B cell (primary cell): ENCODE results near the gene ZNF302. TPM values are rescaled to one million over a fixed set of nuclear protein-coding genes. Genes with fewer than 3 reads are reported as not detected.

ENCODE experiments used
- ATAC-seq: fragments of 200-7000 bp; cut with Tn5 transposase; one replicate; pipeline ENCODE4 v1.10.0; 2021; ENCODE audit warnings: low read depth, mild to moderate bottlenecking, moderate number of reproducible peaks, moderate library complexity
- CTCF ChIA-PET: fragments of 350-600 bp; sonication (Branson Sonifier 250); formaldehyde crosslinking; loops from one replicate; lab custom pipeline; 2021; ENCODE audit warnings: antibody characterized with exemption, inconsistent platforms; lab: Charles Lee
- POLR2A ChIA-PET: fragments of 350-600 bp; sonication (Branson Sonifier 250); formaldehyde crosslinking; loops from one replicate; lab custom pipeline; 2021; ENCODE audit warnings: antibody characterized with exemption; lab: Charles Lee
- DNase-seq: peaks from one replicate; pipeline ENCODE4 v3.0.0; 2013
- H2AFZ ChIP-seq: 2 replicates; pipeline ENCODE4 v1.6.1; 2012; ENCODE audit warnings: mild to moderate bottlenecking, low read depth, low read length; ENCODE audit not compliant: insufficient read depth, poor library complexity, severe bottlenecking
- H3K27ac ChIP-seq, 2 donors: 1 replicate in 1 of 2; 2 replicates in 1 of 2; pipeline ENCODE4 v1.5.1; 2012 to 2013; ENCODE audit warnings: low read length in 2 of 2, mild to moderate bottlenecking in 2 of 2, moderate library complexity in 1 of 2
- H3K27me3 ChIP-seq, 4 experiments: fragments of 200-600 bp in 1 of 4; sonication (generic) in 1 of 4; replicated peaks in 1 of 4; 1 replicate in 2 of 4; 2 replicates in 2 of 4; pipeline versions ENCODE4 v1.6.1 to v1.7.0; 2013 to 2016; ENCODE audit warnings: low read length in 3 of 4, mild to moderate bottlenecking in 2 of 4, mixed read lengths in 1 of 4, moderate library complexity in 1 of 4; ENCODE audit not compliant: insufficient read depth in 4 of 4, control insufficient read depth in 3 of 4; ENCODE audit errors: control extremely low read depth in 1 of 4
- H3K36me3 ChIP-seq, 2 experiments: replicated peaks in 1 of 2; 1 replicate in 1 of 2; 2 replicates in 1 of 2; pipeline versions ENCODE4 v1.6.1 to v1.7.1; 2013; ENCODE audit warnings: low read length in 1 of 2; ENCODE audit not compliant: insufficient read depth in 2 of 2, control insufficient read depth in 1 of 2; ENCODE audit errors: control extremely low read depth in 1 of 2, extremely low read depth in 1 of 2
- H3K4me1 ChIP-seq, 2 donors: fragments of 200-600 bp in 1 of 2; sonication (generic) in 1 of 2; 1 replicate in 1 of 2; 2 replicates in 1 of 2; pipeline versions ENCODE4 v1.5.1 to v1.6.1; 2013 to 2017; ENCODE audit warnings: low read length in 2 of 2; ENCODE audit not compliant: control insufficient read depth in 2 of 2, insufficient read depth in 2 of 2
- H3K4me2 ChIP-seq: replicated peaks from 2 replicates; pipeline ENCODE3; 2012; ENCODE audit warnings: mild to moderate bottlenecking, low read depth, low read length; ENCODE audit not compliant: poor library complexity, severe bottlenecking
- H3K4me3 ChIP-seq, 5 experiments: fragments of 200-600 bp in 1 of 5; sonication (generic) in 1 of 5; 1 replicate in 3 of 5; 2 replicates in 2 of 5; pipeline versions ENCODE4 v1.5.1 to v1.7.0; 2011 to 2016; ENCODE audit warnings: low read length in 4 of 5, mild to moderate bottlenecking in 4 of 5, low read depth in 2 of 5, control low read depth in 1 of 5, moderate library complexity in 1 of 5; ENCODE audit not compliant: insufficient read depth in 1 of 5; ENCODE audit errors: control extremely low read depth in 1 of 5, extremely low read depth in 1 of 5
- H3K79me2 ChIP-seq: fragments of 200-600 bp; sonication (generic); one replicate; pipeline ENCODE4 v1.6.0; 2016; ENCODE audit warnings: low read length; ENCODE audit not compliant: control insufficient read depth, insufficient read depth
- H3K9ac ChIP-seq: fragments of 200-600 bp; sonication (generic); 2 replicates; pipeline ENCODE4 v1.6.1; 2017; ENCODE audit warnings: mild to moderate bottlenecking, low read length, moderate library complexity
- H3K9me3 ChIP-seq, 3 donors: one replicate each; pipeline versions ENCODE4 v1.6.1 to v1.7.1; 2013; ENCODE audit warnings: low read length in 2 of 3; ENCODE audit not compliant: control insufficient read depth in 2 of 3, insufficient read depth in 1 of 3; ENCODE audit errors: control extremely low read depth in 1 of 3
- H4K20me1 ChIP-seq: 2 replicates; pipeline ENCODE4 v1.6.0; 2012; ENCODE audit warnings: mild to moderate bottlenecking, low read length; ENCODE audit not compliant: insufficient read depth, control insufficient read depth, poor library complexity, severe bottlenecking
- H3K27ac Mint-ChIP-seq: one replicate; pipeline ENCODE4 v1.8.0; 2021; ENCODE audit warnings: mixed read lengths
- H3K27me3 Mint-ChIP-seq: one replicate; pipeline ENCODE4 v1.8.0; 2021; ENCODE audit warnings: mixed read lengths
- H3K4me1 Mint-ChIP-seq: one replicate; pipeline ENCODE4 v1.8.0; 2021; ENCODE audit warnings: mixed read lengths
- H3K4me3 Mint-ChIP-seq: one replicate; pipeline ENCODE4 v1.8.0; 2021; ENCODE audit warnings: mixed read lengths
- H3K9me3 Mint-ChIP-seq: one replicate; pipeline ENCODE4 v1.8.0; 2022; ENCODE audit warnings: mixed read lengths; ENCODE audit not compliant: insufficient read depth
- CTCF ChIP-seq: fragments of 200-600 bp; IDR thresholded peaks from one replicate; pipeline ENCODE4 v1.8.0; 2022; ENCODE audit warnings: antibody characterized with exemption, mild to moderate bottlenecking
- EZH2 ChIP-seq: IDR thresholded peaks from 2 replicates; pipeline ENCODE4 v1.6.1; 2012; ENCODE audit warnings: borderline replicate concordance, low read depth, mild to moderate bottlenecking, moderate library complexity, low read length; ENCODE audit not compliant: insufficient read depth, poor library complexity, severe bottlenecking
- WGBS: methylation state at CpG from one replicate; pipeline ENCODE4 v1.1.5; 2013; ENCODE audit warnings: missing lambda C conversion rate; ENCODE audit not compliant: insufficient coverage; 5-methylcytosine and 5-hydroxymethylcytosine counted together
- intact Hi-C: fragments of 100-400 bp; cut with micrococcal nuclease; formaldehyde crosslinking; loops from one replicate; pipeline ENCODE4 v1.10.0; 2022
- polyA plus RNA-seq: library from polyadenylated mRNA; depleted of rRNA; stranded (reverse); fragments of >200 nt; gene quantifications from 2 replicates; pipeline ENCODE4 v1.2.3, GENCODE V29; 2012
- total RNA-seq, 2 donors: library from RNA; stranded (reverse); fragments of 120-200 nt in 1 of 2; gene quantifications; 1 replicate in 1 of 2; 2 replicates in 1 of 2; pipeline versions ENCODE4 v1.2.3 to v1.2.4, GENCODE V29; 2013 to 2022

ZNF302 gene
- total and polyA plus RNA-seq, 2 donors (not counting 1 experiment from before 2014, with no cell fraction given) = 20.4 to 48.4 TPM

- peaks cover 0 to 16% (median 0%) of the 10 kb centered on the region in 4 experiments for H3K27me3 ChIP-seq
- no peaks in the 10 kb centered on the region for H4K20me1 ChIP-seq
- CTCF ChIA-PET = interaction anchor here (1.6 kb wide), 1 partner anchor 36 kb away, joined by 7 read pairs; no protein-coding TSS in a partner anchor
- H2AFZ ChIP-seq = no peak overlapping the region
- Mint-ChIP-seq H3K27me3 (peaks cover 14% of the 10 kb centered on the region), H3K4me1 (peaks cover 25% of the 10 kb centered on the region), H3K9me3 (peaks cover 7% of the 10 kb centered on the region), H3K4me3 (peak overlapping the region; percentile 37), H3K27ac (peak overlapping the region; percentile 15)
- H3K27ac ChIP-seq = no peak overlapping the region
- H3K4me1 ChIP-seq = peaks cover 13 to 17% of the 10 kb centered on the region in 2 donors
- no peak overlapping the region for H3K4me2 ChIP-seq
- H3K4me3 ChIP-seq = no peak overlapping the region
- ATAC-seq = no peak
- no peak for TF ChIP-seq CTCF
- no peak for TF ChIP-seq EZH2
- DNase-seq = no peak
- peaks cover 7% of the 10 kb centered on the region for H3K79me2 ChIP-seq
- H3K9ac ChIP-seq = no peak overlapping the region
- WGBS = 99% methylated on average over 6 of the region's 9 CpGs
- peaks cover 10 to 12% of the 10 kb centered on the region in 2 experiments for H3K36me3 ChIP-seq
- POLR2A ChIA-PET = no interaction called here
- intact Hi-C loops = loop anchor here (2.0 kb wide), 1 partner anchor 37 kb away; no protein-coding TSS in a partner anchor
- H3K9me3 ChIP-seq = peaks cover 0 to 9% (median 1%) of the 10 kb centered on the region in 3 donors
Measured at GRCh38 chr19:34675919-34676318, 1.6 kb upstream of the ZNF302 start.

GRCh38 chr19:34676697-34677385, 637 bp upstream of the ZNF302 start, which contains the start of gene SCGB2B2:
SCGB2B2 (minus strand) TSS chr19:34677159; CDS start chr19:34594563, 82,596 bp downstream.
- ChIA-PET POLR2A (interaction anchor here (0.7 to 0.9 kb wide), 3 partner anchors 96 to 505 kb away, joined by 3 to 4 read pairs (median 3); partner anchors contain the start of genes LSM14A and ZNF599), CTCF (interaction anchor here (1.2 to 2.4 kb wide), 2 partner anchors 36 to 57 kb away, joined by 4 to 7 read pairs; partner anchors contain the start of gene ZNF181)
- Histone ChIP-seq H3K4me3 (peak within 1 kb of the TSS; percentile 83 to 95 (median 91)), H3K4me1 (peaks cover 13 to 17% of the 10 kb centered on the region in 2 donors), H3K9me3 (peaks cover 2 to 15% (median 4%) of the 10 kb centered on the region in 3 donors), H3K27me3 (peaks cover 0 to 16% (median 0%) of the 10 kb centered on the region in 4 experiments), H3K9ac (peak within 1 kb of the TSS; percentile 92), H3K79me2 (peaks cover 7% of the 10 kb centered on the region), H4K20me1 (no peaks in the 10 kb centered on the region), H2AFZ (peak within 1 kb of the TSS; percentile 94), H3K36me3 (peaks cover 12 to 13% of the 10 kb centered on the region in 2 experiments), H3K27ac (peak within 1 kb of the TSS; percentile 87 to 90), H3K4me2 (peak within 1 kb of the TSS; percentile 74)
- TF ChIP-seq CTCF (no peak), EZH2 (no peak)
- WGBS = under 1% methylated on average over 22 of the region's 26 CpGs
- intact Hi-C loops = loop anchor here (1.0 to 2.0 kb wide), 2 partner anchors 36 to 249 kb away; partner anchors contain the start of gene ZNF30
- H3K4me3 Mint-ChIP-seq = peak within 1 kb of the TSS; percentile 98
- ATAC-seq (peak; percentile 71), DNase-seq (no peak)
- H3K9me3 Mint-ChIP-seq = peaks cover 7% of the 10 kb centered on the region
- H3K4me1 Mint-ChIP-seq = peaks cover 25% of the 10 kb centered on the region
- H3K27ac Mint-ChIP-seq = peak within 1 kb of the TSS; percentile 98
- peaks cover 14% of the 10 kb centered on the region for H3K27me3 Mint-ChIP-seq
